DMS79 (cell line): ENCODE measurements around the gene JUN.
"Not testable (repeated sequence)": the region's sequence is repeated elsewhere in the genome, so short reads cannot be mapped to it uniquely, and the experiment has no call there.

ENCODE experiments used
- DNase-seq: peaks from one replicate; lab custom pipeline; 2025; lab: John Stamatoyannopoulos, UW

Gene JUN

DNA sequence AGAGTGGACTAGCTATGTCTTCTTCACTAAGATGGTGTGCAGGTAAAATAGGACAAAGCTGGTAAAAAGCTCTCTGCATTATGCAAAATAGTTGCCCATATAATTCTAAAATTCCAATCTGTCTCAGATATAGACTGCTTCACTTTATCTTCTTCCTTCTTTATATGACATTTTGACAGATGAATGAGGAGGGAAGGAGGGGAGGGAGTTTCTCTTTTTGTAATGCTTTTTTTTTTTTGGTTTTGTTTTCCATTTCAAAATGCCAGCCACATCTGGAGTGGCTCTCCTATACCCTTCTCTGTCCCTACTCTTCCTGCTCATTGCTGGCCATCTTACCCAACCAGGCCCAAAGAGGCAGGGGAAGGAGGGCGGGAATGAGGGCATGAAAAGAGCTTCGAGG lies 24.2 kb upstream of the JUN start:
- no peak for DNase-seq

DNA sequence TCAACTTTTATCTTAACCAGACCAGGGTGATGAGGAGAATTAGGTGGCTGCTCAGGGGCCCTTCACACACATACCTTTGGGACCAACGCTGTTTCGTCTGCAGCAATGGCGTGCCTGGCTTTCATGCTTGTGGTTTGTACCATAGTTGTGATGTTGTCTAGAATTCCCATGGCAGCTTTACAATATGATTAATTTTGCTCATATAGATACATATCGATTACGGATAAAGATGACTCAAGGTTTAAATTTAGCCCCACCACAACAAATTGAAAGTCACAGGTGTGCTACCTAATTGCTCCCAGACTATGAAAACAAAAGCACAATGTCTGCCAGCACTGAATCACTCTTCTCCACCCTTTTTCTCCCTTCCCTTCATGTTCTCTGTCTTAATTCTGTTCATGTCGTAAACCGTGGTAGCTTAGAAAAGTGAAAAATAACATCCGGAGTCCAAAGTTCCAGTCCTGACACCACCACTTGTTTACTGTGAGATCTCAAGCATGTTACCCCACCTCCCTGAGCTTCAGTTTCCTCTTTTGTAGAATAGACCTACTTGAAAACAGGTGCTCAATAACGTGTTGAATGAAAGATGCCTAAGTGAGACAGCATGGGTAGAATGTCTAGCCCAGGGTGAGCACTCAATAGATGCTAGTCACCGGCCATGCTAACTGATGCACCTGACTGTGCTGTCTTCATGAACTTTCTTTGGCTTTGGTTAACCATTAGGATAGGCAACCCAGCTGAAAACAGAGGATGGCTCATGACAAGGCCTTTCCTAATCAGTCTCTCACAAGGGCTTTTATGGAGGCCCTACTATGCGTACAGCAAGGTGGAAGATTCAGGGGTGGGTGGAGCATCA lies 22.1 kb upstream of the JUN start:
- no peak for DNase-seq

DNA sequence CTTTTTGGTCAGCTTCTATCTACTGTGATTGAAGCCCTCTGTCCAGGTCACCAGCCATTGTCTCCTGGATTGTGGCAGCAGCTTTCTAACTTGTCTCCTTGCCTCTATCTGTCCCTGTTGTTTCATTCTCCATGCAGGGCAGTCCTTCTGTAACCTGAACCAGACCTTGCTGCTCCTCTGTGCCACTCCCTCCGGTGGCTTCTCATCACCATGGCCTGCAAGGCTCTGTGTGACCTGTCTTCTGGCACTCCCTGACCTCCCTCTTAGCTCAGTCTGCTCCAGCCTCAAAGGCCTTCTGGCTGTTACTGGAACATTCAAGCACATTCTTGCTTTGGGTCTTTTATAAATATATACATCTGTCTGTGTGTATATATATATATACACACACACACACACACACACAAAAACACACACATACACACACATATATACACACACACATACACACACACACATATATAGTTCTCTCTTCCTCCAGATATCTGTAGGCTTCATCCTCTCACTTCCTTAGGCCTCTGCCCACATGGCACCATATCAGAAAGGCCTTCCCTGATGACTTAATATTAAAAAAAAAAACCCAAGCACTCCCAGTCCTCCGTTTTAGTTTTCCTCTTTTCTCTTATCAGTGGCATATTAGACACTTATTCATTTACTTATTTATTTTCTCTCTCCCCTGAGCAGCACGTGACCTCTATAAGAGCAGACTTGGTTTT lies 21.2 kb upstream of the JUN start:
- DNase-seq: no peak

DNA sequence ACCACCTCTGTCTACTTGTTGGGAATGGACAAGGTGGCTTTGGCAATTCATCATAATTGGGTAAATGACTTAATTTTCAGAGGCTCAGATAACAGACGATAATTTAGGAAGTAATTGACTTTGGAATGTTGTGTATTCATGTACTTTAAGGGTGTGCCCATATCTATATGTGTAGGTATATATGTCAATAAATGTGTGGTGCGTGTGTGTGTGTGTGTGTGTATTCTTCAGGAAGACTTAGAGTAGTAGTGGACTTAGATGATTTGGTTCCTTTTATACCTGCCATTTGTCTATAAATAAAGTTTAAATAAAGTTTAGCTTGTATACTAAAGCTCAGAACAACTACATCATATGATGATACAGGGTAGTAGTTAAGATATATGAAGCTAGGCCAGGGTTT lies 20.0 kb upstream of the JUN start:
- no peak for DNase-seq

DNA sequence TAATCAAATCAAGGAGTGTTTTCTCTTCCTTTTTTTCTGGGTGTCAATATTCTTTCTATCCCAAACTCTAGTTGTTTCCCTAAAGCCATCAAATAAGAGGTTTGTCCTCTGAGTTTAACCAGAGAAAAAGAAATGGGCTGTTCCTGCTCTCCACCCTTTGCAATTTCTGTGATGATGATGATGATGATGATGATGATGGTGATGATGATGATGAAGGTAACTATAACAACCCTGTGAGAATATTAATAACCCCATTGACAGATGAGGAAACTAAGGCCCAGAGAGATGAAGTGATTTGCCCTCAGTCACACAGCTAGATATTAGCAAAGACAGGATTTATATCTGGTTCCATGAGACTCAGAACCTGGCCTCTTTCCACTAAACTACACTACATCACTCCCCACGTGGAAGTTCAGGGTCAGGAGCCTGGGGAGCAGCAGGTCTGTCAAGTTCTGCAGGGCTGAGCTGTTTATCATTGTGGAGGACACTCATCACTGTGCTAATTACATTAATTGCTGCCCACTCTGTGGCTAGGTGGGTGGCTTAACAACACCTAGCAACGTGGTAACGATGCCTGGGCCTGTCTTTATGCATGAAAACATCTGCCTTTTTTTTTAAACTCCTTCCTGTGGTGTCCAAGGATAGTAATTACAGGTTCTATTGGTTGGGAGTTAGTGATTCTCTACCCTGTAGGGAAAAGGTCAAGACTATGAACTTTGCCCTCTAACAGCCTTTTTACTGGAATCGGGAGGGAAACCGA lies 19.0 kb upstream of the JUN start:
- DNase-seq: no peak

GRCh38 chr1:58801286-58801685 lies 17.4 kb upstream of the JUN start:
- DNase-seq: not testable (repeated sequence)

- DNase-seq: no peak
These were observed 15.8 kb upstream of the JUN start for GRCh38 chr1:58799650-58800049.

- no peak for DNase-seq
These were observed 15.1 kb upstream of the JUN start for GRCh38 chr1:58798910-58799442.

- no peak for DNase-seq
These were observed 12.6 kb upstream of the JUN start for GRCh38 chr1:58796416-58796815.

DNA sequence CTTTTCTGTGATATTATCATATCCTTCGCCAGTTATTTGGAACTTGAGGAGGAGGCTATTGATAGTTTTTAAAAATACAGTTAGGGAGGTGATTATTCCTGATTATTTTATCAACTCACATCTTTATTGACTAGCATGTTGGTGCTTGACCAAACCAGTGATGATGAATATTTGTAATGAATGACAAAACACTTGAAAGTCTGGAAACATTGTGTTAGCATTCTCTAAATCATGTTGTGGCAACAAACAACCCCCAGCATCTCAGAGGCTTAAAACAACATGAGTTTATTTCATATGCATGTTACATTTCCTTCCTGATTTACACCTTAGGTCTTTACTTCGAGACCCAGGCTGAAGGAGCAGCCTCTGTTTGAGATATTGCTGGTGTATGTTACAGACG lies 10.7 kb upstream of the JUN start:
- DNase-seq: no peak

DNA sequence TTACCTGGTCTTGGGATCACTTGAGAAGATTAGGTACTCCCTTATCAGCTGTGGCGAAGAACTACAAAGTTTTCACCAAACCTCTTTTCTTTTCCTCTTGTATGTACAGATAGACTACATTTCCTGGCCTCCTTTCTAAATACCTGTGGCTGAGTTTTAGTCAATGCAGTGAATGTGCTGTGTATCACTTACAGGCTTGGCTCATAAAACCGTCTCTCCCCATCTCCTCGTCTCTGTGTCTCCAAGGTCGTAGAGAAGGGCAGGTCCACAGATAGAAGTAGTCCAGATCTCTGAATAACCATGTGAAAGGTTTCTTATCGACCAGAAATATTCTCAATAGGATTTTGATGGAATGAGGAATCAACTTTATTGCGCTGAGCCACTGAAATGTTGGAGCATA lies 9.0 kb upstream of the JUN start:
- DNase-seq: no peak

DNA sequence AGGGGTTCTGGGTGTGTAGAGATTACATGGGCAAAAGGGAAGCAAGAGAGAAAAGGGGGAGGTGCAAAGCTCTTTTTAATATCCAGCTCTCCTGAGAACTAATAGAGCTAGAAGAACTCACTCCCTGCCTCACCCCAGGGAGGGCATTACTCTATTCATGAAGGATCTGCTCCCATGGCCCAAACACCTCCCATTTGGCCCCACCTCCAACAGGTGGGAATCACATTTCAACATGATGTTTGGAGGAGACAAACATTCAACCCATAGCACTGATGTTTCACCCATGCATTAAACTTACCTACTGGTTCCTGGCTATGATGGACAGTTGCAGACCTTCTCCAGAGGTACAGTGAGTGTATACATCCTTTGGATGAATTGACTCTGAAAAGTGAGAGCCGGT lies 7.3 kb upstream of the JUN start:
- DNase-seq: no peak

DNA sequence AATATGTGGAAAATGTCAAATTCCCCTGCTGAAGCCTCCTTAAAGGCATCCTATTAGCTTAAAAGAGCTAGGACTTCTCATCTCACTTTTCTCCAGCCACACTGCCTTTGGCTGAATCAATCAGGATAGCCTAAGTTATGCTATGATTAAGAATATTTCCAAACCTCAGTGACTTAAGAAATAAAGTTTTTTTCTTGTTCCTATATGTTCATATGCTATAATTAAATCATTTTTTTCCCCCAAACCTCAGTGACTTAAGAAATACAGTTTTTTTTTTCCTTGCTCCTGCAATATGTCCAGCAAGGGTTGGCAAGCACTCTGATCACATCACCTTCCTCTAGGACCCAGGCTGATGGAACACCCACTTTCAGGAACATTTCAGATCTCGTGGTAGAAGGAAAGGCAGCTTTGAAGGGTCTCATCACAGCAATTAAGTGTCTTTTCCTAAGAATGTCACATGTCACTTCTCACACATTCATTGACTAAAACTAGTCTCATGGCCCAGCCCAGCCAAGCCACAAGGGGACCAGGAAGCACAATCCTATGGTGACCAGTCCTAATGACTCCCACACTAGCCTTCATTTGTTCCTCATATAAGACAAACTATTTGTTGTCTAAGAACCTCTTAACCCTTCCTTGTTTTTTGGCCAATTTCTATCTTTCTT lies 6.3 kb upstream of the JUN start:
- DNase-seq: no peak

DNA sequence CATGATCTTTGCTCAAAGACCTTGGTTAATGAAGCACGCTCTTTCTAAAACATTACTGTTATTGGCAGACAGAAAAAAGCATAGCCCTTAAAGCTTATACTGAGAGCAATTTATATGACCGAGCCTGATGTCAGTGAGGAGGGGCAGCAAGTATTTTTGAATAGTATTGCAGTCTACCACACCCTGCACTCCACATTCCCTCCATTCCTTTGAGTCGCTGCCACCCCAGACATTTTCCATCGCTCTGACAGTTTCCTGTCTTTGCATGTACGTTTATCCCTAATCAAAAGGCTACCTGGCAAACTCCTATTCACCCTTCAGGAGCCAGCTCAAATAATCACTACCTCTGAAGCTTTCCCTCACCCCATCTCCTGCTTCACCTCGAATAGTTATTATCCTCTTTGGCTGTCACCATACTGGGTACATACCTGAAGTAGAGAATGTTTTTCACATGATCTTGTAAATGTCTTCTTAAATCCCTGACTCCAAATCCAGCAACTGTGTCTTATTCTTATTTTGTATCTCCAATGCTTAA lies 5.5 kb upstream of the JUN start:
- no peak for DNase-seq

- no peak for DNase-seq
These were observed 4.4 kb upstream of the JUN start for GRCh38 chr1:58788259-58788658.

DNA sequence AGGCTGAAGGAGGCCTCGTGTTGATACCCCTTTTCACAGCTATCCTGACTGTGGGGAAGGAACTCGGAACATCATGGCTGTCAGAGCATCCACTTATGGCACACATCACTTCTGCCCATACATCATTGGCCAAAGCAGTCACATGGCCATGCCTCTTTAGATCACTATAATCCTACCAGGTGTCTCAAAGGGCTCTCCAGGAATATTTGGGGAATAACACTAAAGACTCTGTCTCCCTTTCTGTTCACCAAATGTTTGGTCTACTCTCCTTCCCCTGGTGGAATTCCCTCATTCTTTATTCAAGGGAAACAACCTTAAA lies 3.0 kb upstream of the JUN start:
- no peak for DNase-seq

GRCh38 chr1:58786184-58786926 lies 2.5 kb upstream of the JUN start:
- no peak for DNase-seq

DNA sequence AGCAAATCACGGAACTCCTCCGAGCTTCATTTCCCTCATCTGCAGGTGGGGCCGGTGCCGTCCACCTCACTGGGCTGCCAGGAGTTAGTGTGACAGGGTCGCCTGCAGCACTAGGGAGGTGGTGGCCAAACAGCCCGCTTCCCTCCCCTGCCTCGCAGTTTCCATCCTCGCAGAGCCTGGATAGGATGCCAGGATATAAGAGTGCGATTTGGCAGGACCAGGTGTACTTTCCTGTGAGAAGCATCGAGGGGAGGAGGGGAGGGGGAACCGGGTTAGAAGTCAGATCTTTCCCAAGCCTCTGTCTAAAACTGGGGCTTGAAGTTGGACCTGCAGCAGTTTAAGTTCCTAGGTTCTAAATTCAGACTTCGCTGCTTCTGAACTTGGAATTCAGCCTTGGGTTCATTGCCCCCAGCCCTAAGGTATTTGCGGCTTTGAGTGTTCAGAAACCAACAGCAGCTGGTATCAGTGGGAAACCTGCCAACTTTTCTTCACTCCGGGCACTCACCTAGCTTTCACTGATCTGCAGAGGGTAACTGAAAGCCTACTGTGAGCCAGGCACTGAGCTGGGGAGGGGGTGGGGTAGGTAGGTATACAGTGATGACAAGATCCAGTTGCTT lies 1.7 kb upstream of the JUN start:
- peak; percentile 78 for DNase-seq

- DNase-seq: peak; percentile 55
These were observed 1.1 kb upstream of the JUN start for GRCh38 chr1:58784758-58785441.
